NOMO-1 treated with dmso at 0.1 percent for 144 hours (cell line): Measurements from ENCODE around the gene CARD10.
"Not testable (repeated sequence)": the region's sequence is repeated elsewhere in the genome, so short reads cannot be mapped to it uniquely, and the experiment has no call there.

ENCODE experiments used
- DNase-seq: peaks from one replicate; lab custom pipeline; 2025; ENCODE audit not compliant: unreplicated experiment; lab: John Stamatoyannopoulos, UW

The CARD10 gene

DNA sequence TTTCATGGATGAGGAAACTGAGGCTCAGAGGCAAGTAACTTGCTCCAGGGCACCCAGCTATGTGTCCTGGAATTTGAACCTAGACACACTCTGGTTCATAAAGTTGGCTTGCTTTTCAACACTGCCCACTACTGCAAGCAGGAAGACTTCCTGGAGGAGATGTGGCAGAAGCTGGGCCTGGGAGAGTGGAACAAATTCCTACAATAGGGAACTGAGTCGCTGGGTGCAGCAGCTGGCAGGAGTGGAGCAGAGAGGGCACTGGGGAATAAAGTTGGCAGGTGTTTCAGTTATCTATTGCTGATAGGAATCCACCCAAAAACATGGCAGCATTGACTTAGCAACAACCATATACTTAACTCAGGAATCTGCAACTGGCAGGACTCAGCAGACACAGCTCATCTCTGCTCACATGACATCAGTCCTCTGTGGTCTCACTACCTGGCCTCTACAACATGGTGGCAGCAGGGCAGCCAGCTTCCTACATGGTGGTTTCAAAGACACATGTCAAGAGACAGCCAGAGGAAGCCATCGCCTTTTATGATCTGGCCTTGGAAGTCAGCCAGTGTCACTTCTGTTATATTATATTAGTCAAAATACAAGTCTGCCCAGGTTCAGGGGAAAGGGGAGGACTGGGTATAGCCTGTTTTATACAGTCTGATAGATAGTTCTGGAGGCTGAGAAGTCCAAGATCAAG, 10.6 kb upstream of the CARD10 start:
- DNase-seq, result no peak

DNA sequence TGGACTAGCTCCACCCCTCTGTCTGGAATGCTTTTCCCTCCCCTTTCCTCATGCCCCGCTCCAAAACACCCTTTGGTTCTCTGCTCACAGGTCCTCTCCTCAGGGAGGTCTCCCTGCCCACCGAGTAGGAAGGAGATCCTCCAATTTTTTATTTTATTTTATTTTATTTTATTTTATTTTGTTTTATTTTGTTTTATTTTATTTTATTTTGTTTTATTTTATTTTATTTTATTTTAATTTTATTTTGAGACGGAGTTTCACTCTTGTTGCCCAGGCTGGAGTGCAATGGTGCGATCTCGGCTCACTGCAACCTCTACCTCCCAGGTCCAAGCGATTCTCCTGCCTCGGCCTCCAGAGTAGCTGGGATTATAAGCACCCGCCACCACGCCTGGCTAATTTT, 8.7 kb upstream of the CARD10 start:
- not testable (repeated sequence) for DNase-seq

DNA sequence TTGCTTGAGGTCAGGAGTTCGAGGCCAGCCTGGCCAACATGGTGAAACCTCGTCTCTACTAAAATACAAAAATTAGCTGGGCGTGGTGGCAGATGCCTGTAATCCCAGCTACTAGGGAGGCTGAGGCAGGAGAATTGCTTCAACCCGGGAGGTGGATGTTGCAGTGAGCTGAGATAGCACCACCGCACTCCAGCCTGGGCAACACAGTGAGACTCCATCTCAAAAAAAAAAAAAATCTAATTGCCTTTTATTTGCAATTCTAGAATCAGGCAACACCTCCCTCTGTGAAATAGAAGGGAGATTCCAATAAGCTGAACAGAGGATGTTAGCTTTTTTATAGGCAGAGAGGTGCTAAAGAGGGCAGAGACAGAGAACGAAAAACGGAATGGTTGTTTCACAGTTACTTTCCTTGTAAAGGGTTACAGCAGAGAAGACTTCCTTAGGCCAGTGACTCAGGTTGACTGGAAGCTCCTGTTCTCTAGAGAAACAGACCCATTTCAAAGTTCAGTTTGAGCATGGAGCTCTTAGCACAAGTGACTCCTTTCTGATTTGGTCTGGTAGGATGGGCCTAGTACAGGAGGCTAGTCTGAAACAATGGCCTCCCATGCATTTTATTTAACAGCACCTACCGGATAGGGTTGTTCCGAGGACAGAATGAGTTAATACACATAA, 8.0 kb upstream of the CARD10 start:
- DNase-seq, result not testable (repeated sequence)

DNA sequence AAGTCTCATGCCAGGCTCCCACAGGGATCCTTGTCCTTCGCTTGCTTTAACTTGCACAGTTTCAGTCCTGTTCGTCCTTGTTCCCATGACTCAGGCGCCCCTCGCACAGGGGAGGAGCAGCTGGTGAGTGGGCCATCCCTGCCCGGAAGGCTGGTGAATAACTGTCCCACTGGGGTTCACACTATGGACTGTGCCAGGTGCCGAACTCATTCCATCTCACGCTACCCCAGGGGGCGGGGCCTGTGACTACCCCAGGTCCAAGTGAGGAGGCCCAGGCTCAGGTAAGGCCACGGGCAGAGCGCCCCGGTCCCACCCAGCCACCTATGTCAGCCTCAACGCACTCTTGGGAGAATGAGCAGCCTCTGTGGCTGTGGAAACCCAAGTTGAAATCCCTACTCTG, 7.2 kb upstream of the CARD10 start:
- DNase-seq, result no peak

DNA sequence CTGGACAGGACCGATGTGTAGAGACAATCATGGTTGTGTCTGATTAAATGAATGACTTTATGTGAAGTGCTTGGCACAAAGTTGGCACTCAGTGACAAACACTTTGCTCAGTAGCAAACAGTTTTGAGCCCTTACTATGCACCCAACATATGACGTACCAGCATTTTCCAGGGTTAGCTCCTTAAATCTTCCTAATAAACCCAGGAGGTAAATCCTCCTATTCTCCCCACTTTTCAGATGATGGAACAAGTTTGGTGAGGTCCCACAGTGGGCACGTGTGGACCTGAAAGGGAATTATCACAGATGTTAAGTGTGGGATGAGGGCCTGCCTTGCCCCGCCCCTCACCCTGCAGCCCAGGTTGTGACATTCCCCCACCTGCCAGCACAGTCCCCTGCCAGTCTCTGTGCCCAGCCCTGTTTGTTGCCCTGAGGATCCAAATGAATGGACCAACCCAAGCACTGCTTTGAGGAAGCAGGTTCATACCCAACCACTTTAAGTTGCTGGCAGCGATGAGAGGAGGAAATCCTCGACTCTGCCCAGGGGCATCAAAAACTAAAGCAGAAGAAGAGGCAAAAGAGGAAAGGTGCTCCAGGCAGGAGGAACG, 6.6 kb upstream of the CARD10 start:
- DNase-seq, result no peak

DNA sequence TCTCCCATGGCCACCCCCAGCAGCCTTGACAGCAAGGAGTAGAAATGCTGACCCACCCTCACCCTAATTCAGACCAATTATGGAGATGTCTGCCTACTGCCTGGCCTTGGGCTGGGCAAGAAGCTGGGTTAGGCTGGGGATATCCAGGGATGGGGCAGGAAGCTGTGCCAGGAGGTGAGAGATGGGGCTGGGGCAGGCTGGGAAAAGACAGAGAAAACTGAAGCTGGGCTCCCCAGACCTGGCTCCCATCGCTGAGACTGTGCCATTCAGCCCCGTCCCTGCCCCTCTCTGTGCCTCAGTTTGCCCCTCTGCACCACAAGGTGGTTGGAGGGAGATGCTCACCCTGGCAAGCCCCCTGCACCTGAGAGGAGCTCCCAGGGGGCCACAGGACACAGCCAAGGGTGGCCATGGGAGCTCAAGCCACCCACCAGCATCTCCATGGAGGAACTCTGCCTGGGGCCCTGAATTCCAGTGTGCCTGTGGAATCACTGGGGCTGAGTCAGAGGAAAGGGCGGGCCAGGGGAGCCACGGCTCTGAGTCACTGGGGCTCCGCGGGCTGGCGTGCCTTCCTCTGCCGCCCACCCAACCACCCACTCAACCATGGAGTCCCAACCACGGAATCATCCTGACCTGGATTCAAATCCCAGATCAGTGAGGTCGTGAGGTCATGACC, 6.0 kb upstream of the CARD10 start:
- no peak for DNase-seq

DNA sequence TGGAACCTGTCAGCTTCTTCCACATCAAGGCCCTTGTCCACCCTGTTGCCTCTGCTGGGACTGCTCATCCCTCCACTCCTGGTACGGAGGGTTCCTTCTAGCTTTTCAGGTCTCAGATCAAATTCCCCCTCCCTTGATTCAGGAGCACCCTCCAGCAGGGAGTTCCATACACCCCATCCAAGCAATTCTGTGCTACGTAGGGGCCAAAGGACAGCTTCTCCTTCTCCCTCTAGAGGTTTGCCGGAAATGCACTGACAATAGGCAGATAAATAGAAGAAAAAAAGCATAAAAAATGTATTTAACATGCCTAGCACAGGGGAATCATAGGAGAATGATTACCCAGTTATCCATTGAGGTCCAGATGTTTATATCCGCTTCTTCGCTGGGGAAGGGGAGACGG, 3.3 kb upstream of the CARD10 start:
- no peak for DNase-seq

DNA sequence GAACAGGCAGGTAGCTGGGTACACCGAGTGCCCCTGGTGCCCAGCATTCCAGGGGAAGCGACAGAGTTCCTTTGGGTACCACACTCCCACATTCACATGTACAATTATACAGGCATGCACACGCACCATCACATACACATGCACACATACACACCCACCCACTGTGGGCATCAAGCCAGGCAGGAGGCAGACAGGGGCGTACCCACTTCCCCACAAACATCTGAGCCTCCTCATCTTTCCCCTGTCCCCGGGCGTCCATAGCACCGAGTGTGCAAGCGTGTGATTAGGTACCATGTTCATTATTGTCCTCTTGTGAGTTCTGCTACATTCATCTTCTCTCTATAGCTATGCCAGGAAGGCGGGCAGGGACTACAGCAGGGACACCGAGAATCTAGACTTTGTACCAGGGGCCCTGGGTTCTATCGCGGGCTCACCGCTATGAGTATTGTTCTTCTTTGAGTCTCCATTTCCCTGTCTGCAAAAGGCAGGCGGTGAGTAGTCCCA, 2.1 kb upstream of the CARD10 start:
- DNase-seq, result no peak

DNA sequence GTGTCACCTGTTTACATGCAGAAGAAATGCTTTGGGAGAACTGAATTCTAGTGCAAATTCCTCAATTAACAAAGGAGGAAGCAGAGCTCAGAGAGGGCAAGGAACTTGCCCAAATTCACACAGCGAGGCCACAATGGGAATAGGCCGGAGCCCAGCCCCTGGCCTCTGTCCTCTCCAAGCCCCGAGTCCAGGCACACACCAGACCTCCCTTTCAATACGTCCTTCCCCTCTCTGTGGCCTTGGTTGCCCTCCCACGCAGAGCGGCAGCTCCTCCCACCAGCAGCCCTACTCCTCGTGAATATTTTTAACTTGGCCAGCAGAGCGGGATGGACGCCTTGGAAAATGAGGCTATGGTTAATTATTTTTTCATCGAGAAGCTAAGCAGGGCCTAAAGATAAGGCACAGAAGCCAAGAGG, 1.6 kb upstream of the CARD10 start:
- DNase-seq, result no peak

DNA sequence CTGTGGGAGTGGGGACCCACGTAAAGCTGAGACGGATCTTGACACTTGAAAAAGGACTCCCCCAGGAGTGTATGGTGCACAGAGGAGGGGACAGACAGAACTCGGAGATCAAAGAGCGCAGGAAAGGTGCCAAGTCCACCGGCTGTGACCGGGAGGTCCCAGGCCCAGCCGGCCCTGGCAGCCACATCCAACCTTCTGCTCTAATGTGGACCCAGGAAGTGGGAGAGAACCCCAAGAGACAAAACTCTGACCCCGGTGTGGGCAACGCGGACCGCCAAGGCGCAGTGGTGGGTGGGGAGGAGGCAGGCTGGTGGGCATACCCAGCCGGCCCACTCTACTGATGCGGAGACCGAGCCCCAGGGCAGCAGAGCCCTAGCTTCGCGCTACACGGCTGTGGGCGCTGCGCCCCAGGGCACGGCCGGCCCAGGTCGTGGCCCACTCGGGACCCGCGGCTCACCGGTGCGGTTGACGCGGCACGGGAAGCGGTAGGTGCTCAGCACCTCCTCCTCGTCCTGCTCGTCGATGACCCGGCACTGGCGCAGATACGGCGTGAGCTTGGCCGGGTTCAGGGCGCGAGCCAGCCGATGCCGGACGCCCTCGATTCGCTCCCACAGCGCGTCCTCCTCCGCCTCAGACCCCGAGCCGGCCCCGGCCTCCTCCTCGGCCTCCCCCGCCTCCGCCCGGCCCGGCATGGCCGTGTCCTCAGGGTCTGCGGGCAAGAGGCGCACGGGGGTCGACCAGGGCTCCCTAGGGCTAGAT, 527 bp downstream of the CARD10 start:
- no peak for DNase-seq

DNA sequence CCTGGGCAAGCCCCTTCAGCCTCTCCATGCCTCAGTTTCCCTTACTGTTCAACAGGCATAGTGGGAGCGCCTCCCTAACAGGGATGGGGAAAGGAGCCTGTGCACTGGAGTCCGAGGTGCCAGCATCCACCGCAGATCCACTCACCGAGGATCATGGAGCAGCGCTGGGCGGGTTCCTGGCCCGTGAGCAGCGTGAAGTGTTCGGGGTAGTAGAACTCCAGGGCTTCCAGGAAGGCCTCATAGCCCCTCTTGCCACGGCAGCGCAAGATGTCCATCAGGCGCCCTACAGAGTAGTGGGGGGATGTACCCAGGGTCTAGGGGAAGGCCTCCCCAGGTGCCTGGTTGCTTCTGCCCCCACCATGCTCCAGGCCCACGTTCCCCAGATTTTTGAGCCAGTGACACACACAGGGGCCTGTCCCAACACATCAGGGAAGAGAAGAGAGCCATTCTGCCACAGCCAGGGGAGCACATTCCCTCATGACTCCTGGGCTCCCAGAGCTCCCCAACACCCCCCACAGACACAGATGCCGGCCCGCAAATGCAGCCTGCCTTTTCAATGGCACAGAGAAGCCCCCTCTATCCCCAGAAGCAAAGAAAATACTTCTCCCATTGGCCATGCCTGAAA, 1.3 kb downstream of the CARD10 start:
- no peak for DNase-seq

DNA sequence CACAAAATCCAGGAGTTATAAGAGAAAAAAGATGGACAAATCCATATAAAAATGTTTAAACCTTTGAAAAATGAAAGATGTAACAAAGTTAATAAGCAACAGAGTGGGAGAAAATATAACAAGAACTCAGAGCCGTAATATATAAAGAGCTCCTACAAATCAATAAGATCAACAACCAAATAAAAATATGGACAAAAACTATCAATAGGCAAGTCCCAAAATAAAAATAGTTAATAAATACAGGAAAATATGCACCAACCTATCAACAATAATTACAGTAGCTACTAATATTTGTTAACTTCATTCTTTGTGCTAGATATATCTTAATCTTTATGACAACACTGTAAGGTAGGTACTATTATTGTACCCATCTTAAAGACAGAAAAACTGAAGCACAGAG, 2.8 kb downstream of the CARD10 start:
- DNase-seq, result no peak

DNA sequence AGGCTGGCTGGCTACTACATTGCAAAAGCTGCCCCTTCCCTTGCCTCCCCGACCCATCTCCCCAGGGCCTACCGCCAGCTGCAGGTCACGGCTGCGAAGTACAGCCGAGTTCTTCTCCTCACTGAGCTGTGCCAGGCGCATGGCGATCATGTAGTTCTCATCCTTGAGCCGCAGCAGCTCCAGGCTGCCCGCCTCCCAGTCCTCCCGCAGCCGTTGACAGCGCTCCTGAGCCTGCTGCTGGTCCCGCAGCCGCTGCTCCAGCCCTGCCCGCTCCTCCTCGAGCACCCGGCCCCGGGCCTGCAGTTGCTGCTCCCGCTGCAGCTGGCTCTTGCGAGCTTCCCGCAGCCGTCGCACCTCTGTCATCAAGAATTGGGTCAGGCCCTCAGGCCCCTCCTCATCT, 3.3 kb downstream of the CARD10 start:
- no peak for DNase-seq

DNA sequence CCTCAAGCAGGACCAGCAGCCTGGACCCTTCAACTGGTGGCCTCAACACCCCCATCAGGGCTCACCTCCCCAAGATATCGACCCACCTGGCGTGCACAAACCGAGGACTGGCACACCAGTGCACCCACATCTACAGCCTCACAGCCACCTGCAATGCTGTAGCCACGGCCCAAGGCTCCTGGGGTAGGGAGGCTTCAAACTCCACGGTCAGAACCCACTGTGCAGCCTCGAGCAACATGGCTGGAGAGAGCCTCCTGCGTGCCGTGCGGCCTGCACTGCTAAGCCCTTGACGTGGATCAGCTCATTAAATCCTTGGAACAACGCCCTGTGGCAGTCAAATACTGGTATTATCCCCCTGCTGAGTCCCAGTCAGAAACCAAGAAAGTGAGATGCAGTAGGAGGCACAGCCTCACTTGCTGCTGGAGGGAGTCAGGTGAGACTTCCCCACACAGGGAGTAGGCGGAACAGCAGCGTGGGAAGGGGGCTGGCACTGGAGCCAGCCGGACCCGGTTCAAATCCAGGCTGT, 4.6 kb downstream of the CARD10 start:
- no peak for DNase-seq

DNA sequence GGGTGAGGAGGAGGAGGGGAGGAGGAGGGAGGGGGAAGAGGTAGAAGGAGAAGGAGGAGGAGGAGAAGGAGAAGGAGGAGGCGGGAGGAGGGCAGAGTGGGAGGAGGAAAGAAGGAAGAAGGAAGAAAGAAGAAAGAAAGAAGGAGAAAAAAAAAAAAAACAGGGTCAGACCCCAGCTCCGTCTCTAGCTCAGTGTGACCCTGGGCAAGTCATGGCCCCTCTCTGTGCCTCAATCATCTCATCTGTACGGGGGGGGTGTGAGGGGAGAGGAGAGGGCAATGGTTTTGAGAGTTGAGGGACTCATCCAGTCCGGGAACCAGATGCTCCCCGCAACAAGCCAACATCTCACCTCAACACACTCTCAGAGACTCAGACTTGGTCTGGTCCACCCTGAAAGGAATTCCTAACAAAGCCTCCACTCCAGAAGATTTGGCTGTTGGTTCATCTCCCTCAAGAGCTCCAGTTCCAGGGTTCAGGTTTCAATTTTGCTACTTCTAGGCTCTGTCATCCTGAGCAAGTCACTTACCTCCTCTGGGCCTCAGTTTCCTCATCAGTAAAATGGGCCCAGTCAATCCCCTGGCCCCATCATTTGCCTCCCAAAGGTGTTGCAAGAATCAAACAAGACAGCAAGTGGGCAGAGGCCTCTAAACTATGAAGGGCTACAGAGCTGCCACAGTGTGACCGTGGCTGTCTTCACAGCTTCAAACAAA, 7.7 kb downstream of the CARD10 start:
- no peak for DNase-seq

DNA sequence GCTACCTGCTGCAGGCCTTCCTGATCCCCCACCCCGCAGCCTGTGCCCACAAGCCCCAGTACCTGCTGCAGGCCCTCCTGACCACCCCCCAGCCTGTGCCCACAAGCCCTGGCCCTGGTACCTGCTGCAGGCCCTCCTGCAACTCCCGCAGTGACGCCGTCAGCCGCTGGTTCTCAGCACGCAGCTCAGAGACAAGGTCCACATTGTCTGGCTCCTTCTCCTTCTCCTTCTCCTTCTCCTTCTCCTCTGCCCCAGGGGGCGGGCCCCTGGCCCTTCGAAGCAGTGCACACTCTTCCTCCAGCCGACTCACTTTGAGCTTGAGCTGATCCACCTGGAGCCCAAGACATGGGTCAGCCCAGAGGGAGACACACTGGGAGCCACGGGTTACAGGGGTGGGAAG, 9.1 kb downstream of the CARD10 start:
- DNase-seq, result no peak

DNA sequence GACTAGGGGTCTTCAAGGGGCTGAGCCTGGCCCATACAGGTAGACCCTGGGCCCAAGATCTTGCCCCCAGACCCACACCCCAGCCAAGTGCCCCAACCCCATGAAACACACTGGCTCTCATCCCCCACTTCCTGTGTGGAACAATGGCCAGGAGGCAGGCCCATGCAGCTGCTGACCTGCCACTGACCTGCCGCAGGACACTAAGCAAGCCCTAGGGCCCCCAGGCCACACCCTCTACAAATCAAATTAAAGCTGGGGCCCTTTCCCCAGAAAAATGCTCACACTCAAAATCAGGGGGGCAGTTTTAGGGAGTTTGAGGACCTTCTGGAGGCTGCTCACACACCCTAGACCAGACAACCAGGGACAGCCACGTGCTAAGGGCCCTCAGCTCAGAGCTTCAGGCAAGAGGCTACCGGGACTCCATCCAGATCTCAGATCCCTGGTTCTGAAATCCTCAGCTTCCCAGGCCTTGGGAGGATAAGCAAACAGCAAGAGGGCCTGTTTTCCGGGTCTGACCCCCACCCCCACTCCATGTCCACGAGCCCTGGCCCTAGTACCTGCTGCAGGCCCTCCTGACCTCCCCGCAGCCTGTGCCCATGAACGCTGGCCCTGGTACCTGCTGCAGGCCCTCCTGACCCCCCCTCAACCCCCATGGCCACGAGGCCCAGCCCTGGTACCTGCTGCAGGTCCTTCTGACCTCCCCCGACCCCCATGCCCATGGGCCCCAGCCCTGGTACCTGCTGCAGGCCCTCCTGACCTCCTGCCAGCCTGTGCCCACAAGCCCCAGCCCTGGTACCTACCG, 10.0 kb downstream of the CARD10 start:
- no peak for DNase-seq

DNA sequence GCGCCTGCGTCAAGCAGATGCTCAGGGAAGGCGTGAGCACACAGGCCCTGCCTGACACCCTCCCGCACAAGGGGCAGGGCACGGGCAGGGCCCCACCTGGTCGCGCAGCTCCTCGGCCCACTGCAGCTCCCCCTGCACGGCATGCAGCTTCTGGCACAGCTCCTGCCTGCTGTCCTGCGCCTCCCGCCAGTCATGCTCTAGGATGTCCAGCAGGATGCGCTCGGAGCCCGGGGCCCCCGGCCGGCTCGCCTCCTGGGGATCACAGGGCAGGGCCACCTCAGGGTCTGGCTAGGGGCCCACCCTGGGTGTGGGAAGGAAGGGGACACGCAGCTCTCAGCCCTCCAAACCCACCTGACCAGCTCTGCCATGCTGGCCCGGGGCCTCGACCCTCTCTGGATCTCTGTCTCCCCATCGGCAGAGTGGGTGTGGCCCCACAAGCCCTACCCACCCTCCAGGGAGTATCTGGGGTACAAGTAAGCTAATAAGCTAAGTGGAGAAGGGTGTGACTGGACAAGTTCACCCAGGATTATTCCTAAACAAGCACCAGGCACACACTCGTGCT, 10.7 kb downstream of the CARD10 start:
- no peak for DNase-seq

DNA sequence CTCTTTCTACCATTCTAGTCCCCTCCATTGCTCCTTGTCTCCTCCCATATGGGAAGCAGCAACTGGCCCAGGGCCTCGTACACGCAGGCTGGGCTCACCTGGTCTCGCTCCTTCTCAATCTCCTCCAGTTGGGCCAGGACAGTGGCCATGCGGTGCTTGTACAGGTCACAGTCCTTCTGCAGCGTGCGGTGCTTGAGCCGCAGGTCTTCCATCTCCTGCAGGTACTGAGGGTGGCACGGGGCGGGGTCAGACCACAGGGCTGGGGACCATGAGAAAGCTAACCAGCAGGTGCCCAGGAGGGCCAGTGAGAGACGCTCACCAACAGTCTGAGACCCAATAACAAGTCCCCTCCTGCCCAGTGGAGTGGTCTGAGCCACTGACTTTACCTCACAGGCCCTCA, 11.5 kb downstream of the CARD10 start:
- no peak for DNase-seq
